ENCODE measurements around the gene EYS.
"Not testable (repeated sequence)": the region's sequence is repeated elsewhere in the genome, so short reads cannot be mapped to it uniquely, and the experiment has no call there.

The EYS gene

GRCh38 chr6:63824722-63825121, 1882.3 kb downstream of the EYS start:
- DNase-seq (ENCODE audit: low read depth in 2 of 2): no peak

- DNase-seq (ENCODE audit: low read depth in 2 of 2): no peak
Measured at GRCh38 chr6:63821442-63821841, 1885.6 kb downstream of the EYS start.

- DNase-seq (ENCODE audit: low read depth in 2 of 2): no peak
Measured at GRCh38 chr6:63819831-63820230, 1887.2 kb downstream of the EYS start.

GRCh38 chr6:63817492-63818050, 1889.5 kb downstream of the EYS start:
- DNase-seq (ENCODE audit: low read depth in 2 of 2): no peak

DNA sequence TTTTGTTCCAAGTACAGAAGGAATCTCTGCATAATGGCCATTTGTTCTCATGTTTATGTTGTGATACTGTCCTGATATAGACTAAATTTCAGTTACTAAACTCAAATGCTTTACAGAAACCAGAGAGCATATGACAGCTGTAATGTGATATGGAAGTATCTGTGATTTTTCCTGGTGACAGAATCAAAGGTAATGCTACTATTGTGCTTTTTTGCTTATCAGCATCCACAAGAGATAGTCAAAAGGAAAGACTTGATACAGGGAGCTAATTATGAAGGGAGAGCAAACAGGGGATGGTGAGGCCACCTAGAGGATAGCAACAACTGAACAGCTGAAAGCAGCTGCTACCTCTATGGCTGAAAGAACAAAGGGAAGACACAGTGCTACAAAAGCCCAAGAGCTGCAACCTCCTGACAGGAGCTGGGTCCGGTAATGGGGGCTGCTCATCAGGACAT, 1890.0 kb downstream of the EYS start:
- no peak for DNase-seq (ENCODE audit: low read depth in 2 of 2)

- no peak for DNase-seq (ENCODE audit: low read depth in 2 of 2)
Measured at GRCh38 chr6:63816401-63816981, 1890.5 kb downstream of the EYS start.

DNA sequence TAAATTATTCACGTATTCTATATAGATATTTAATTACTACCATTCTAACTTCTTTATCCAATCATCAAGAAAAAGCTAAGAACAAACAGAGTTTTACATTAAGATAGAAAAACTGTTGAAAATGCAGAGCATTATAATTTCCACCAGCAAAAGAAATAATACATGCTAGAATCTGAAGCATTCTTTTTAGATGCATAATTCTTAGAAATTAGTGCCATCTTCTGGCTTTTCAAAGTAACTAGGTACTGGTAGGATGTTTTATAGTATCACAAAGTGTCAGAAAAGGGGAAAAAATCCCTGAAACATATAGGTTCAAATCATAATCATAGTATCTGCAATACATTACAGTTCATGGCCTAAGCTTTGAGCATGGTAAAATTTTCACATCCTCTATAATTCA, 1892.6 kb downstream of the EYS start:
- no peak for DNase-seq (ENCODE audit: low read depth in 2 of 2)

- DNase-seq (ENCODE audit: low read depth in 2 of 2): no peak
Measured at GRCh38 chr6:63813566-63814120, 1893.4 kb downstream of the EYS start.

GRCh38 chr6:63808576-63808975, 1898.5 kb downstream of the EYS start:
- no peak for DNase-seq (ENCODE audit: low read depth in 2 of 2)

DNA sequence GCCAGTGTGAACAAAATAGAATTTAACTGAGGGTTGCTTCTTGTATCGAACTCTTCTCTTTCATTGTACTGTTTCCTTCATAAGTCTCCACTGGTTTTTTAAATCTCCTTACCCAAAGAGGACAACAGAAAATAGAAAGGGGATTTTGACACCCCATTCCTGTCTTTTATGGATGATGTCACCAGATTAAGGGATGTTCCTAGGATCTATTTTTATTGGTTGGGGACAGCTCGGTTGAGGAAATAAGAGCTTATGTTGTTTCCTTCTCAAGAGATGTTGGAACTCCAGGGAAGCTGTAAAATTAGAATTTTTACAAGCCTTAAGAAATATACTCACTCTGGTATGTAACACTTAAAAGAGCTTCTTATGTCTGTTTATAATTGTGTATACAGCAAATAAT, 1900.0 kb downstream of the EYS start:
- DNase-seq (ENCODE audit: low read depth in 2 of 2): no peak

DNA sequence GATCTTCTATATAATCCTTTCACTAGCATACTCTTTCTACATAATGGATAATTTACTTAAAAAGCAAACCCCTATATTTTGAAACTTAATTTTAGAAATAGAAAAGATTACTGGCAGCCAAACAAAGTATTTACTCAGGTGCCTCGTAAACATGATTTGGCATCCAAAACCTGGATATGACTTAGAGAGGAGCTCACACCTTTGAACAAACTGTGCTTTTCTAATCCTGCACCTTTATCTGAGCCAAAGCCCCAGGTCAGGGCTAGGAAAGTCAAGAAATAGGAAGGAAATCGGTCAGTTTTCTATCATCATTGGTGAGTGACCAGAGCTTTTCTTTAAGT, 1900.5 kb downstream of the EYS start:
- no peak for DNase-seq (ENCODE audit: low read depth in 2 of 2)

DNA sequence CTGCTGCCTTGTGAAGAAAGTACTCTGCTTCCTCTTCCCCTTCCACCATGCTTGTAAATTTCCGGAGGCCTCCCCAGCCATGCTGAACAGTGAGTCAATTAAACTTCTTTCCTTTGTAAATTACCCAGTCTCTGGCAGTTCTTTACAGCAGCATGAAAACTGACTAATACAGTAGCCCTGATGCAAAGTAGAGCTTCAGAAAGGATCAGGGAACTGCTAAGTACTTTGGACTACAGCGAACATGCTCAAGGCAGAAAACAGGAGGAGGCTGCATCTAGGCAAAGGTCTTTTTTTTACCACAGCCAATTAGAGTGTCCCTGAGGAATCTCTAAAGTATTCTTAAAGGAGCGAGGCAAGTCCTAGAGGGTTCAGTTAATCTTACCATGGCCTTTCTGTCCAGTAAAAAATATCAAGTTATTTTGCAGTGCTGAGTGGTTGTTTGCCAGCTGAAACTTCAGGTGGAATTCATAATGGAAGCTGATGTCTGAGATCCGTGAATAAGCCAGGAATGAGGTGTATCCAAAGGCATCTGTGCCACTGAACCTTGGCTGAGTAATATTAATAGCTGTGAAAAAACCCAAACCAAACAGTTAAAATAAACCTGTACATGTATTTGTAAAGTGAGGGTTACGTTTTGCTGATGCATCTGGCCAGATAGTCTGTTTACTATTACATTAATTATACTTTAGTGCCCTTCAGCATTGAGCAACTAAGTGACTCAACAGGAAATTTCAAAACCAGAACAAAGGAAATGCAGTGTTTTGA, 1901.0 kb downstream of the EYS start:
- no peak for DNase-seq (ENCODE audit: low read depth in 2 of 2)

DNA sequence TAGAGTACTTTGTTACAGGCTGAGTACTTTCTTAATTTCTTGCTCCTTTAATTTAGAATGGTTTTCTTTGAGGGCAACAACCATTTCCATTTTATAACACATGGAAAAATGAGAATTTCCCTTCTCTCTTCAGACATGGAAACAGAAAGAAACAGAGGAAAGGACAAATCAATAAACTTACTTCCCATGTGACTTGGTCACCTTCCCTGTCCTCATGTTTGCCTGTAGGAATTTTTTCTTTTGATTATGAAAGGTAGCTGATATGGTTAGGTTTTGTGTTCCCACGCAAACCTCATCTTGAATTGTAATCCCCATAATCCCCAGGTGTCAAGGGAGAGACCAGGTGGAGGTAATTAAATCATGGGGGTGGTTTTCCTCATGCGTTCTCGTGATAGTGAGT, 1901.7 kb downstream of the EYS start:
- DNase-seq (ENCODE audit: low read depth in 2 of 2): no peak

- no peak for DNase-seq (ENCODE audit: low read depth in 2 of 2)
Measured at GRCh38 chr6:63804381-63804956, 1902.6 kb downstream of the EYS start.

DNA sequence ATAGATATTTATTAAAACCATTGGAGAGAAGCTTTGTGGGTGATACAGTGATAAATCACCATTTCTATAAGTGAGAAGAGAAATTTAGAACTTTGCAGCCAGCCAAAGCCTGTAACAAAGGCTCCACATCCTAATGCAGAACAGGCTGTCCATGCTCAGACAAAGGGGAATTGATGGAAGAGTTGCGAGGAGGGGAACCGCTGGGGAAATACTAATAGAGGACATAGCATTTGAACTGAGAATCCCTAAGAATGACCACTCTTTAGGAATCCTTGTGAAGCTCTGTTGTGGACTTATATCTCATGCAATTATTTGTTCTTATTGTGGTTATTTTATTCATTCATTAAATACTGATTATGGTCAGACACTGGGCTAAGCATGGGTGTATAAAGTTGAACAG, 1903.7 kb downstream of the EYS start:
- no peak for DNase-seq (ENCODE audit: low read depth in 2 of 2)

DNA sequence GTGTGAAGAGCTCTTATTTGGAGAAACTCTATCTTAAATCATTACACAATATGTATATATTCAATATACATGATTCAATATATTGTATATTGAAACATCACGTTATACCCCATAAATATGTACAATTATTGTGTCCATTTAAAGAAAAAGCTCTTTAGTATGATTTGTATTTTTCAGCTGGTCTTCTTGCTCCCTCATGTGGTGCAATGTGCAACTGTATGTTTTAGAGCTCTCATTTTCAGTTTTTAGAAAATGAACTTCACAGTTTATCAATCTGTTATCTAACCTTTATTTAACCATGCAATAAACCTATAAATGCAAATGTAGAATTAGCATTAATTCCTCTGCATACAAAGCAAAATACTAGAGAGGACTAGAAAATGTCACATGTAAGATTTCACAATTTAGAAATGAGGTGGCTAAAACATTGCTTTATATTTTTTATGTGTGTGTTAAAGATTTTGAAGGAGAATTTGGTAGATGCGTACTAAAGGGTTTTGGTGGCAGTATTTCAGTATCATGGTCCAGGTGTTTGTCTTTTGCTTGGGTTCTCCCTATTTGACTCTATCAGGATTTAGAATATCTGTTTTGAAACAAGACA, 1904.3 kb downstream of the EYS start:
- no peak for DNase-seq (ENCODE audit: low read depth in 2 of 2)

DNA sequence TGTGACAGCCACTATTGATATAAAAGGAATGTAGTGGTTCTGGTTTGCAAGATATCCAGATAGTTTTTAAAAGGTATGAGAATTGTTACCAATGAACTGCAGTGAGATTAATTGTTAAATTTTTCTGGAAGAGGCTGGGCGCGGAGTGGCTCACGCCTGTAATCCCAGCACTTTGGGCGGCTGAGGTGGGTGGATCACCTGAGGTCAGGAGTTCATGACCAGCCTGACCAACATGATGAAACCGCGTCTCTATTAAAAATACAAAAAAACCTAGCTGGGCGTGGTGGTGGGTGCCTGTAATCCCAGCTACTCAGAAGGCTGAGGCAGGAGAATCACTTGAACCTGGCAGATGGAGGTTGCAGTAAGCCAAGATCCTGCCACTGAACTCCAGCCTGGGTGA, 1906.6 kb downstream of the EYS start:
- DNase-seq (ENCODE audit: low read depth in 2 of 2): not testable (repeated sequence)

DNA sequence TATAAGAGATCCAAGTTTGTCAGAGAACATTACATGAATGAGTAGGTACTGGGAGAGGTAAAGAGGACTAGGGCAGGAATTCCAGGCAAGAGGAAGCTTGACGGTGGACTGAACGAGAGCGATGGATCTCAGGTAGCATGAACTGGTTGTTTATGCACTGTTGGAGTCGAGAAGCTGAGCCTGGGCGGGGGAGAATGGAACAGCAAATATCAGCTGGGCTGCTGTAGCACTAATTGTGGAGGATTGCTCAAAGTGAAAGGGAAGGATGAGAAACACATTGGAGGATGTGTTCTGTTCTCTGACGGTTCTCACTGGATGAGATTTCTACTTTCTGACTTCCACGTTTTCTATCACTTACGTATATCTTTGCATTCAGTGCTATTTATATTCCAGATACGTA, 1907.2 kb downstream of the EYS start:
- DNase-seq (ENCODE audit: low read depth in 2 of 2): no peak

DNA sequence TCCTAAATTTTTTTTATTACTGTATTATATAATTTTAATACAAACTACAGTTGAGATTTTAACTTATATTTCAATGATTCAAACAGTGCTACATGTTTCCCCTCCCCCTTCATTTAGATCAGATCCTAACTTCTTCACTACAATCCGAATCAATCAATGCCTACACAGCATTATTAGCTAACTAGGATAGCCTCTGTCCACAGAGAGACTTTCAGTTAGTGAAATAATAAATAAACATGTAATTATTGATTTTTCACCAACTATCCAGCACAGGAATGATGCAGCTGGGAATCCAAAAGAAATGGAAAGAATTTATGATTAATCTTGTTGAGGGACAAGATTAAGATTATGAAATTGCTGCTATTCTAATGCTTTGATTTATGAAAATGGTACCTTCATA, 1907.7 kb downstream of the EYS start:
- no peak for DNase-seq (ENCODE audit: low read depth in 2 of 2)

GRCh38 chr6:63798378-63798777, 1908.6 kb downstream of the EYS start:
- no peak for DNase-seq (ENCODE audit: low read depth in 2 of 2)

DNA sequence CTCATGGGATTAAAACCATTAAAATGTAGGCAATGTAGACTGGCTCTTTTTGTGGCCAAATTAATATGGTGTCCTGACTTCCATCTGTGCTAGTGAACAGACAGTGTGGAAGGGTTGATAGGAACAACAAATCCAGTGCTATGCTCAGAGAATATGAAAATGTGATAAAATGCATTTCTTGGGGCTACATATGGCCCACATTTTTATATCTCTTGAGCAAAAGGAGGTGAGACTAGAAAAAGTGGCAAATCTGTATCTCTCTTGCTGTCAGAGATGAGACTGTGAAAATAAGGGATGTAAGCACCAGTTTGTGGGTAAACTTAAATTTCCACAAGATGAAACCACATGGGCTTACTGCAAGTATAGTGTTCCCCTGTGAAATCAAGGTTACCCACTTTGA, 1909.3 kb downstream of the EYS start:
- no peak for DNase-seq (ENCODE audit: low read depth in 2 of 2)

GRCh38 chr6:63795826-63796225, 1911.2 kb downstream of the EYS start:
- DNase-seq (ENCODE audit: low read depth in 2 of 2): no peak
